ENCODE measurements around the gene OR2T8.

GRCh38 chr1:247905181-247905580, 14.9 kb upstream of the OR2T8 start:
- TF ChIP-seq POLR2A (IDR thresholded peaks at IDR 0.05), result no peak
- TF ChIP-seq, protein P1, sequence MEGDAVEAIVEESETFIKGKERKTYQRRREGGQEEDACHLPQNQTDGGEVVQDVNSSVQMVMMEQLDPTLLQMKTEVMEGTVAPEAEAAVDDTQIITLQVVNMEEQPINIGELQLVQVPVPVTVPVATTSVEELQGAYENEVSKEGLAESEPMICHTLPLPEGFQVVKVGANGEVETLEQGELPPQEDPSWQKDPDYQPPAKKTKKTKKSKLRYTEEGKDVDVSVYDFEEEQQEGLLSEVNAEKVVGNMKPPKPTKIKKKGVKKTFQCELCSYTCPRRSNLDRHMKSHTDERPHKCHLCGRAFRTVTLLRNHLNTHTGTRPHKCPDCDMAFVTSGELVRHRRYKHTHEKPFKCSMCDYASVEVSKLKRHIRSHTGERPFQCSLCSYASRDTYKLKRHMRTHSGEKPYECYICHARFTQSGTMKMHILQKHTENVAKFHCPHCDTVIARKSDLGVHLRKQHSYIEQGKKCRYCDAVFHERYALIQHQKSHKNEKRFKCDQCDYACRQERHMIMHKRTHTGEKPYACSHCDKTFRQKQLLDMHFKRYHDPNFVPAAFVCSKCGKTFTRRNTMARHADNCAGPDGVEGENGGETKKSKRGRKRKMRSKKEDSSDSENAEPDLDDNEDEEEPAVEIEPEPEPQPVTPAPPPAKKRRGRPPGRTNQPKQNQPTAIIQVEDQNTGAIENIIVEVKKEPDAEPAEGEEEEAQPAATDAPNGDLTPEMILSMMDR (IDR thresholded peaks at IDR 0.05 in 8 of 11, conservative IDR thresholded peaks at IDR 0.05 in 3 of 11), result no peak

All from spleen (tissue), 7 donors.